Inferior parietal cortex (tissue), 1 donor: ENCODE data around the gene ZNF764.
"Not testable (repeated sequence)": the region's sequence is repeated elsewhere in the genome, so short reads cannot be mapped to it uniquely, and the experiment has no call there.

Experiments used
- DNase-seq: peaks from one replicate; pipeline ENCODE4 v3.0.0-alpha.2; 2016; ENCODE audit errors: extremely low spot score

Gene ZNF764

GRCh38 chr16:30548416-30549253, 9.5 kb downstream of the ZNF764 start:
- no peak for DNase-seq

- no peak for DNase-seq
Observed at GRCh38 chr16:30546115-30546514, 12.1 kb downstream of the ZNF764 start.

- no peak for DNase-seq
Observed at GRCh38 chr16:30543067-30543466, 15.1 kb downstream of the ZNF764 start.

- no peak for DNase-seq
Observed at GRCh38 chr16:30541502-30542329, 16.5 kb downstream of the ZNF764 start.

GRCh38 chr16:30540916-30541464, 17.2 kb downstream of the ZNF764 start:
- DNase-seq = not testable (repeated sequence)

GRCh38 chr16:30539986-30540526, 18.1 kb downstream of the ZNF764 start:
- not testable (repeated sequence) for DNase-seq

GRCh38 chr16:30539000-30539964, 18.9 kb downstream of the ZNF764 start:
- DNase-seq = no peak

- DNase-seq = not testable (repeated sequence)
Observed at GRCh38 chr16:30536391-30537024, 21.7 kb downstream of the ZNF764 start.

GRCh38 chr16:30535777-30536190, 22.4 kb downstream of the ZNF764 start:
- no peak for DNase-seq

- peak; percentile 27 for DNase-seq
Observed at GRCh38 chr16:30535106-30535776, 22.9 kb downstream of the ZNF764 start.

- DNase-seq = peak; percentile 96
Observed at GRCh38 chr16:30534368-30535105, 23.6 kb downstream of the ZNF764 start, which contains the start of gene ZNF747. ZNF747 (minus strand) TSS chr16:30534858; CDS start chr16:30534679, 179 bp downstream.

GRCh38 chr16:30533748-30534367, 24.3 kb downstream of the ZNF764 start:
- DNase-seq = no peak

- DNase-seq = no peak
Observed at GRCh38 chr16:30533146-30533522, 25.0 kb downstream of the ZNF764 start.

- DNase-seq = no peak
Observed at GRCh38 chr16:30532285-30533145, 25.7 kb downstream of the ZNF764 start.

- DNase-seq = no peak
Observed at GRCh38 chr16:30530163-30531037, 27.8 kb downstream of the ZNF764 start.

GRCh38 chr16:30528799-30529457, 29.2 kb downstream of the ZNF764 start:
- DNase-seq = no peak
